ENCODE measurements around the gene GBP3.

DNA sequence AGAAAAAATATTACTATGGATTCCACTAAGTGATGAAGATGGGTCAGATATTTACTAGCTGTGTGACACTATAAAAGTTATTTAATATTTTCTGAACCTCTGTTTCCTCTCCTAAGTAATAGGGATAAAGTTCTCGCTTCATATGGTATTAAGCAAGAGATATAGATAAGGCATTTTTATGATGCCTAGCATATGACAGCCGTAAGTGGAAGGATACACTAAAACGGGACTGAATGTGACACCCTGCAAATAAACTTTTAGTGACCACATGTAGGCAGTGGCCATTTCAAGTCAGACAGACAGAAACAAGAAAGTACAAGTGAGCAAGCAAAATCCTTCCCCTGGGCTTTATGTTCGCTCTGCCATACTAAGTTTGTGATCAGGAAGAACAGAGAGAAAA lies 14.2 kb downstream of the GBP3 start:
- TF ChIP-seq, protein P1, sequence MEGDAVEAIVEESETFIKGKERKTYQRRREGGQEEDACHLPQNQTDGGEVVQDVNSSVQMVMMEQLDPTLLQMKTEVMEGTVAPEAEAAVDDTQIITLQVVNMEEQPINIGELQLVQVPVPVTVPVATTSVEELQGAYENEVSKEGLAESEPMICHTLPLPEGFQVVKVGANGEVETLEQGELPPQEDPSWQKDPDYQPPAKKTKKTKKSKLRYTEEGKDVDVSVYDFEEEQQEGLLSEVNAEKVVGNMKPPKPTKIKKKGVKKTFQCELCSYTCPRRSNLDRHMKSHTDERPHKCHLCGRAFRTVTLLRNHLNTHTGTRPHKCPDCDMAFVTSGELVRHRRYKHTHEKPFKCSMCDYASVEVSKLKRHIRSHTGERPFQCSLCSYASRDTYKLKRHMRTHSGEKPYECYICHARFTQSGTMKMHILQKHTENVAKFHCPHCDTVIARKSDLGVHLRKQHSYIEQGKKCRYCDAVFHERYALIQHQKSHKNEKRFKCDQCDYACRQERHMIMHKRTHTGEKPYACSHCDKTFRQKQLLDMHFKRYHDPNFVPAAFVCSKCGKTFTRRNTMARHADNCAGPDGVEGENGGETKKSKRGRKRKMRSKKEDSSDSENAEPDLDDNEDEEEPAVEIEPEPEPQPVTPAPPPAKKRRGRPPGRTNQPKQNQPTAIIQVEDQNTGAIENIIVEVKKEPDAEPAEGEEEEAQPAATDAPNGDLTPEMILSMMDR (IDR thresholded peaks at IDR 0.05), result no peak
- no peak for TF ChIP-seq POLR2AphosphoS5 (IDR thresholded peaks at IDR 0.05)
- no peak for TF ChIP-seq POLR2A (IDR thresholded peaks at IDR 0.05)
- TF ChIP-seq EP300 (IDR thresholded peaks at IDR 0.05), result no peak
